Fibroblast of lung (primary cell): ENCODE measurements around the gene GTF2F2.

Experiments
- CTCF ChIP-seq, 2 donors: IDR thresholded peaks in 1 of 2; conservative IDR thresholded peaks in 1 of 2; 1 replicate in 1 of 2; 2 replicates in 1 of 2; pipeline ENCODE4 v1.5.1; 2011 to 2012; ENCODE audit warnings: low read length in 2 of 2, control low read depth in 1 of 2, inconsistent platforms in 1 of 2, low read depth in 1 of 2, mild to moderate bottlenecking in 1 of 2
- EZH2 ChIP-seq: IDR thresholded peaks from 2 replicates; pipeline ENCODE4 v1.5.1; 2012; ENCODE audit warnings: low read length, control low read depth, mild to moderate bottlenecking; ENCODE audit errors: missing control alignments

GRCh38 chr13:45199711-45200110 lies 79.4 kb downstream of the GTF2F2 start:
- no peak for TF ChIP-seq CTCF (conservative IDR thresholded peaks at IDR 0.05 in 1 of 2, IDR thresholded peaks at IDR 0.05 in 1 of 2; ENCODE audit: low read depth in 1 of 2, low read length in 2 of 2)
- no peak for TF ChIP-seq EZH2
